ENCODE data around the gene TNFRSF6B. TPM values are rescaled to one million over a fixed set of nuclear protein-coding genes. Genes with fewer than 3 reads are reported as not detected.

The TNFRSF6B gene
- total and polyA plus RNA-seq, 10 donors: 8.9 to 104 (median 31.0) TPM

- Histone ChIP-seq H3K36me3 (no peaks in the 10 kb centered on the region), H3K9me3 (no peaks in the 10 kb centered on the region), H3K4me3 (peak overlapping the region in 7 of 8 donors; percentile 50 to 78 (median 61)), H3K4me1 (peaks cover 6 to 46% (median 36%) of the 10 kb centered on the region in 6 donors), H3K27me3 (replicated peaks in 1 of 7) (peaks cover 0 to 46% (median 13%) of the 10 kb centered on the region in 7 donors), H3K27ac (peak overlapping the region in 7 of 8 donors; percentile 51 to 82 (median 75))
- WGBS, 5 donors: 23 to 40% (median 28%) methylated on average over 1 to 11 of the region's 11 CpGs; no CpG with 5 or more reads in 1 of the 5 donors
- no peak for TF ChIP-seq CTCF (IDR thresholded peaks at IDR 0.05 in 8 of 11, conservative IDR thresholded peaks at IDR 0.05 in 3 of 11)
- no peak for TF ChIP-seq POLR2AphosphoS5 (IDR thresholded peaks at IDR 0.05)
- no peak for TF ChIP-seq POLR2A (IDR thresholded peaks at IDR 0.05)
- peak; percentile 82 for DNase-seq
- intact Hi-C loops (cut with DNase I; ENCODE audit: low total_unique reads): loop anchor here (10.0 kb wide), 1 partner anchor 117 kb away; the partner anchor contains the start of gene PTK6
Measured at GRCh38 chr20:63651942-63652191, 44.6 kb upstream of the TNFRSF6B start.

DNA sequence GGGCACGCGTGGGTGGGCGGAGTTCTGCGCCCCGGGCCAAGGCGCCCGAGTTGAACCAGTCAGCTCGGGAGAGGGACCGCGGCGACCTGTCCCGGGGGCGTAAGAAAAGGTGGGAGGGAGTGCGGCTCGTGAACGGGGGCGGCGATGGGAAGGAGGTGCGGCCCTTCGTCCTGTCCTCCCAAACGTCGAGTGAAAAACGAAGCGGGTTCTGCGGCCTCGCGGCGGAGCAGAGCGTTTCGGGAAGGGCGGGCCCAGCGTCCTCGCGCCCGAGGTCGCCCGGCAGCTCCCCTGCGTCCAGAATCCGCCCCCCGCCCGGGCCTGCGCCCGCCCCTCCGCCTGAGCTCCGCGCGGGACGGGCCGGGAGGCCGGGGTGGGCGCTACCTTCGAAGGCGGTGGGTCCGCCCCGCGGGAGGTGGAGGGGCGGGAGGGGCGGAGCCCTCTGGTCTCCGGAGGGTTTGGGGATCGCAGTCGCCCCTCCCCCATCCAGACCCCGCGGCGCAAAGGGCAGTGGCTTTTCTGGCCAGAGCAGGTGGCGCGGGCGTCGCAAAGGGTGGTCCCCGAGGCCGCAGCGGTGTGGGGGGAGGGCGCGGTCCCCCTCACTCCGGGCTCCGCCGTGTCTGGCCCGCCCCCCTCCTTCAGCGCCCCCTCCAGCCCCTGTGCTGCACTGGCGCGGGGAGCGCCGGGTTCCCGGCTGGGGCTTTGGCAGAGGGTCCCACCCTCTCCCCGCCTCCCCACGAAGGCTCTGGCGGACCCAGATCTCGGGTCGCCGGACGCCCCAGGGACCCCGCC is 44.1 kb upstream of the TNFRSF6B start:
- Histone ChIP-seq H3K27ac (peak overlapping the region; percentile 4 to 82 (median 71)), H3K9me3 (no peaks in the 10 kb centered on the region), H3K36me3 (no peaks in the 10 kb centered on the region), H3K4me3 (peak overlapping the region; percentile 35 to 78 (median 61)), H3K4me1 (peaks cover 7 to 51% (median 39%) of the 10 kb centered on the region in 6 donors), H3K27me3 (replicated peaks in 1 of 7) (peaks cover 0 to 46% (median 13%) of the 10 kb centered on the region in 7 donors)
- TF ChIP-seq POLR2A (IDR thresholded peaks at IDR 0.05) (no peak), POLR2AphosphoS5 (IDR thresholded peaks at IDR 0.05) (peak in 2 of 3 donors; percentile 49 to 72)
- intact Hi-C loops (cut with DNase I; ENCODE audit: low total_unique reads): loop anchor here (10.0 kb wide), 1 partner anchor 118 kb away; the partner anchor contains the start of gene PTK6
- DNase-seq: peak; percentile 84
- WGBS, 5 donors: 0 to 1% (median 1%) methylated on average over 45 to 91 of the region's 91 CpGs; no CpG with 5 or more reads in 1 of the 5 donors

GRCh38 chr20:63653041-63653973 is 43.1 kb upstream of the TNFRSF6B start, which contains the start of gene STMN3:
Gene STMN3, minus strand, starts transcription at chr20:63653424. Its CDS starts 79 bp downstream, at chr20:63653345.
- H3K9me3 ChIP-seq: no peaks in the 10 kb centered on the region
- peak; percentile 65 to 84 (median 76) for TF ChIP-seq POLR2AphosphoS5 (IDR thresholded peaks at IDR 0.05)
- no peak for TF ChIP-seq POLR2A (IDR thresholded peaks at IDR 0.05)
- H3K4me3 ChIP-seq: peak within 1 kb of the TSS; percentile 35 to 78 (median 61)
- intact Hi-C loops (cut with DNase I; ENCODE audit: low total_unique reads): loop anchor here (10.0 kb wide), 1 partner anchor 119 kb away; the partner anchor contains the start of gene PTK6
- 1 to 3% (median 1%) methylated on average over 38 to 71 of the region's 73 CpGs for whole genome bisulfite sequencing, 5 donors
- H3K27me3 ChIP-seq (replicated peaks in 1 of 7): peaks cover 0 to 46% (median 13%) of the 10 kb centered on the region in 7 donors
- no peaks in the 10 kb centered on the region for H3K36me3 ChIP-seq
- H3K27ac ChIP-seq: peak within 1 kb of the TSS; percentile 4 to 82 (median 71)
- peaks cover 13 to 58% (median 47%) of the 10 kb centered on the region in 6 donors for H3K4me1 ChIP-seq
- DNase-seq: peak; percentile 92

GRCh38 chr20:63653974-63654668 is 42.3 kb upstream of the TNFRSF6B start:
- H3K36me3 ChIP-seq: no peaks in the 10 kb centered on the region
- peak overlapping the region in 6 of 8 donors; percentile 58 to 81 (median 76) for H3K27ac ChIP-seq
- TF ChIP-seq POLR2A (IDR thresholded peaks at IDR 0.05) (no peak), POLR2AphosphoS5 (IDR thresholded peaks at IDR 0.05) (no peak), CTCF (IDR thresholded peaks at IDR 0.05 in 8 of 11, conservative IDR thresholded peaks at IDR 0.05 in 3 of 11) (no peak)
- H3K9me3 ChIP-seq: no peaks in the 10 kb centered on the region
- 42 to 51% (median 46%) methylated on average over 13 to 15 of the region's 15 CpGs for WGBS, 5 donors
- DNase-seq: peak; percentile 61
- H3K4me1 ChIP-seq: peaks cover 13 to 65% (median 54%) of the 10 kb centered on the region in 6 donors
- intact Hi-C loops (cut with DNase I; ENCODE audit: low total_unique reads): loop anchor here (10.0 kb wide), 1 partner anchor 119 kb away; the partner anchor contains the start of gene PTK6
- H3K4me3 ChIP-seq: peak overlapping the region in 7 of 8 donors; percentile 33 to 78 (median 61)
- H3K27me3 ChIP-seq (replicated peaks in 1 of 7): peaks cover 0 to 46% (median 13%) of the 10 kb centered on the region in 7 donors
